Measurements from ENCODE around the gene METAP1.
"Not testable (repeated sequence)": the region's sequence is repeated elsewhere in the genome, so short reads cannot be mapped to it uniquely, and the experiment has no call there.

The METAP1 gene

DNA sequence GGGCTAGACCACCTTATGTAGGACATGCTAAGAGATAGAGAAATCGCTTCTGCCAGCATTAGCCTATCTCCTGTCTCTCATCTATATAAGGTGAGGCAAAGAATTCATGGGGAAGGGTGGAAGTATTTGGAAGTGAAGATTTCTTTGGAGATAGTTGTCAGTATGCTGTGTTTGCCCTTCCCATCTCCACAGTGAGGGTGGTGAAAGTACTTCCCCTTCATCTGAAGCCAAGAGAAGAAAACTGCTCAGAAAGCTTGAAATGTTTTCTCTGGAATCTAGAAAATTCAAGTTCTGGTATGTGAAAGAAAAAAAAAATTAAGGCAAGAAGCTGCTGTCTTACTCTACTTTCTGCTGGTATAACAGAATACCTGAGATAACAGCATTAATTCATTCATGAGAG lies 105.4 kb downstream of the METAP1 start:
- TF ChIP-seq, protein P1, sequence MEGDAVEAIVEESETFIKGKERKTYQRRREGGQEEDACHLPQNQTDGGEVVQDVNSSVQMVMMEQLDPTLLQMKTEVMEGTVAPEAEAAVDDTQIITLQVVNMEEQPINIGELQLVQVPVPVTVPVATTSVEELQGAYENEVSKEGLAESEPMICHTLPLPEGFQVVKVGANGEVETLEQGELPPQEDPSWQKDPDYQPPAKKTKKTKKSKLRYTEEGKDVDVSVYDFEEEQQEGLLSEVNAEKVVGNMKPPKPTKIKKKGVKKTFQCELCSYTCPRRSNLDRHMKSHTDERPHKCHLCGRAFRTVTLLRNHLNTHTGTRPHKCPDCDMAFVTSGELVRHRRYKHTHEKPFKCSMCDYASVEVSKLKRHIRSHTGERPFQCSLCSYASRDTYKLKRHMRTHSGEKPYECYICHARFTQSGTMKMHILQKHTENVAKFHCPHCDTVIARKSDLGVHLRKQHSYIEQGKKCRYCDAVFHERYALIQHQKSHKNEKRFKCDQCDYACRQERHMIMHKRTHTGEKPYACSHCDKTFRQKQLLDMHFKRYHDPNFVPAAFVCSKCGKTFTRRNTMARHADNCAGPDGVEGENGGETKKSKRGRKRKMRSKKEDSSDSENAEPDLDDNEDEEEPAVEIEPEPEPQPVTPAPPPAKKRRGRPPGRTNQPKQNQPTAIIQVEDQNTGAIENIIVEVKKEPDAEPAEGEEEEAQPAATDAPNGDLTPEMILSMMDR (IDR thresholded peaks at IDR 0.05; ENCODE audit: borderline replicate concordance, extremely low read depth, low read length, poor library complexity, severe bottlenecking), result no peak
- TF ChIP-seq EZH2 (IDR thresholded peaks at IDR 0.05; ENCODE audit: borderline replicate concordance, low read depth, low read length, severe bottlenecking), result no peak
- H2AFZ ChIP-seq (ENCODE audit: low read depth, low read length), result no peak overlapping the region
- H3K9me3 ChIP-seq (ENCODE audit: insufficient read depth, low read length, severe bottlenecking), result no peaks in the 10 kb centered on the region
- ATAC-seq (ENCODE audit: insufficient read depth, low read depth), result no peak
- H3K27me3 ChIP-seq (ENCODE audit: insufficient read depth, low read length, poor library complexity), result no peaks in the 10 kb centered on the region
- no peak overlapping the region for H3K27ac ChIP-seq (ENCODE audit: low read length)
- no peak overlapping the region for H3K9ac ChIP-seq (ENCODE audit: low read depth, low read length)
- no peaks in the 10 kb centered on the region for H3K4me1 ChIP-seq (ENCODE audit: insufficient read depth, low read length)
- no peak overlapping the region for H3K4me3 ChIP-seq (ENCODE audit: low read depth in 1 of 2, low read length in 2 of 2)
- no peaks in the 10 kb centered on the region for H3K36me3 ChIP-seq (ENCODE audit: insufficient read depth, low read length)
- H4K20me1 ChIP-seq (ENCODE audit: insufficient read depth, low read length), result no peaks in the 10 kb centered on the region
- no peak for DNase-seq
- H3K79me2 ChIP-seq (ENCODE audit: insufficient read depth, low read length), result no peaks in the 10 kb centered on the region
- H3K4me2 ChIP-seq (ENCODE audit: insufficient read depth, low read length), result no peak overlapping the region

DNA sequence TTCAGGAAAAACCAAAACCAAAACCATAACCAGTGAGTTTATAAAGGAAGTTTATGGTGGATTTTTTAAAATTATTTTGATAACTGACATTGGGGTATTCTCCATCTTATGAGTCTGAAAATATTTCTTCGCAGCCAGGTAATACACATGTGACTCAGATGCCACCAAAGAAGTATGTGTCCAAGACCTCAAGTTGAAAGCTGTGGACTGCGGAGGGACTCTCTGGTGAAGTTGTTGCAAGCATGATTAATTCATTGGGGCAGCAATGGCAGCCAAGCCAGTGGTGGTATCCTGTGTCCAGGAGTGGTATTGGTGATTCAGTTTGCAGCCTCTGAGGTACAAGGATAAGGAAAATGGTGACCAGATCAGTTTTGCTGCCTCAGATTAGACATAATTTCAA lies 107.1 kb downstream of the METAP1 start:
- no peaks in the 10 kb centered on the region for H3K36me3 ChIP-seq (ENCODE audit: insufficient read depth, low read length)
- no peak overlapping the region for H3K27ac ChIP-seq (ENCODE audit: low read length)
- H3K9ac ChIP-seq (ENCODE audit: low read depth, low read length), result no peak overlapping the region
- no peaks in the 10 kb centered on the region for H3K27me3 ChIP-seq (ENCODE audit: insufficient read depth, low read length, poor library complexity)
- no peak for TF ChIP-seq EZH2 (IDR thresholded peaks at IDR 0.05; ENCODE audit: borderline replicate concordance, low read depth, low read length, severe bottlenecking)
- TF ChIP-seq, protein P1 (IDR thresholded peaks at IDR 0.05; ENCODE audit: borderline replicate concordance, extremely low read depth, low read length, poor library complexity, severe bottlenecking), result no peak
- no peaks in the 10 kb centered on the region for H3K9me3 ChIP-seq (ENCODE audit: insufficient read depth, low read length, severe bottlenecking)
- H2AFZ ChIP-seq (ENCODE audit: low read depth, low read length), result no peak overlapping the region
- H3K79me2 ChIP-seq (ENCODE audit: insufficient read depth, low read length), result no peaks in the 10 kb centered on the region
- ATAC-seq (ENCODE audit: insufficient read depth, low read depth), result no peak
- no peaks in the 10 kb centered on the region for H4K20me1 ChIP-seq (ENCODE audit: insufficient read depth, low read length)
- no peak for DNase-seq
- H3K4me1 ChIP-seq (ENCODE audit: insufficient read depth, low read length), result no peaks in the 10 kb centered on the region
- no peak overlapping the region for H3K4me2 ChIP-seq (ENCODE audit: insufficient read depth, low read length)
- no peak overlapping the region for H3K4me3 ChIP-seq (ENCODE audit: low read depth in 1 of 2, low read length in 2 of 2)

DNA sequence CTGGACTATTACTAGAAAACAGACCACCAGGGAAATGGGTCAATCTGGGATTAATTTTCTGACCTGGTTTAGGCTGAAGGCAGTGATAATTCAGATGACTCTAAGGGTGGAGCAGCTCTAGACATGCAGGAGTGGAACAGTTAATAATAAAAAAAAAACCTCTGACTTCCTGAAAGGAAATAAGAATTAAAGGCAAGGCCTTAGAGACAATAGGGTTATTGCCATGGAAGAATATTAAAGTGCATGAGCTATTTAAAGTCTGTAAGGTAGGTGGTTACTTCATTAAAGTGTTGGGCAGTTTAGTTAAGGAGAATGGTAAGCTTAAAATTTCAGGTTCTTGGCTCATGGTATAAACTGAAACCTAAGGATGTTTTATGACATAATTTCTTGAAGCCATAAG lies 107.6 kb downstream of the METAP1 start:
- no peak overlapping the region for H2AFZ ChIP-seq (ENCODE audit: low read depth, low read length)
- H4K20me1 ChIP-seq (ENCODE audit: insufficient read depth, low read length), result no peaks in the 10 kb centered on the region
- H3K4me3 ChIP-seq (ENCODE audit: low read depth in 1 of 2, low read length in 2 of 2), result no peak overlapping the region
- H3K27ac ChIP-seq (ENCODE audit: low read length), result no peak overlapping the region
- H3K4me1 ChIP-seq (ENCODE audit: insufficient read depth, low read length), result no peaks in the 10 kb centered on the region
- H3K79me2 ChIP-seq (ENCODE audit: insufficient read depth, low read length), result no peaks in the 10 kb centered on the region
- no peaks in the 10 kb centered on the region for H3K36me3 ChIP-seq (ENCODE audit: insufficient read depth, low read length)
- DNase-seq (no peak), ATAC-seq (ENCODE audit: insufficient read depth, low read depth) (no peak)
- TF ChIP-seq, protein P1 (IDR thresholded peaks at IDR 0.05; ENCODE audit: borderline replicate concordance, extremely low read depth, low read length, poor library complexity, severe bottlenecking), result no peak
- TF ChIP-seq EZH2 (IDR thresholded peaks at IDR 0.05; ENCODE audit: borderline replicate concordance, low read depth, low read length, severe bottlenecking), result no peak
- H3K27me3 ChIP-seq (ENCODE audit: insufficient read depth, low read length, poor library complexity), result no peaks in the 10 kb centered on the region
- no peak overlapping the region for H3K9ac ChIP-seq (ENCODE audit: low read depth, low read length)
- H3K9me3 ChIP-seq (ENCODE audit: insufficient read depth, low read length, severe bottlenecking), result no peaks in the 10 kb centered on the region
- H3K4me2 ChIP-seq (ENCODE audit: insufficient read depth, low read length), result no peak overlapping the region

DNA sequence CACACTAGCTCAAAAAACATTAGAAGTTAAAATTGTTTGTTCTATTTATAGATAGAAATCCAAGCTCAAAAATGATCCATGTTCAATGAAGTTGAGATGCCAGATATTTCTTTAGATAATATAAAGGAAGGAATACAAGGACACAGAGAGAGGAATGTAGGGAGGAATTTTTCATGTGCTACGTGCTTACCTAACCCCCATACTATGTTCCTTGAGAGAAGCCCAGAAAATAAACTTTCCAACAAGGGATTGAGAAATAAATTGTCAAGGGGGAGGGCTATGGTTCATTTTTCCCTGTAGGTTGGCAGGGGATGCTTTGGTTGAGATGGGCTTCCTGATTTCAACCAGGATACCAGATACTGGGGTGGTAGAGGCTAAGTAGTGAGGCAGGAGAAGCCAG lies 108.6 kb downstream of the METAP1 start:
- Histone ChIP-seq H3K36me3 (ENCODE audit: insufficient read depth, low read length) (no peaks in the 10 kb centered on the region), H3K4me1 (ENCODE audit: insufficient read depth, low read length) (no peaks in the 10 kb centered on the region), H3K9me3 (ENCODE audit: insufficient read depth, low read length, severe bottlenecking) (no peaks in the 10 kb centered on the region), H2AFZ (ENCODE audit: low read depth, low read length) (no peak overlapping the region), H4K20me1 (ENCODE audit: insufficient read depth, low read length) (no peaks in the 10 kb centered on the region), H3K27ac (ENCODE audit: low read length) (no peak overlapping the region), H3K4me2 (ENCODE audit: insufficient read depth, low read length) (no peak overlapping the region), H3K79me2 (ENCODE audit: insufficient read depth, low read length) (no peaks in the 10 kb centered on the region), H3K9ac (ENCODE audit: low read depth, low read length) (no peak overlapping the region), H3K27me3 (ENCODE audit: insufficient read depth, low read length, poor library complexity) (no peaks in the 10 kb centered on the region), H3K4me3 (ENCODE audit: low read depth in 1 of 2, low read length in 2 of 2) (no peak overlapping the region)
- no peak for ATAC-seq (ENCODE audit: insufficient read depth, low read depth)
- TF ChIP-seq EZH2 (IDR thresholded peaks at IDR 0.05; ENCODE audit: borderline replicate concordance, low read depth, low read length, severe bottlenecking), result no peak
- TF ChIP-seq, protein P1 (IDR thresholded peaks at IDR 0.05; ENCODE audit: borderline replicate concordance, extremely low read depth, low read length, poor library complexity, severe bottlenecking), result no peak
- DNase-seq, result no peak

DNA sequence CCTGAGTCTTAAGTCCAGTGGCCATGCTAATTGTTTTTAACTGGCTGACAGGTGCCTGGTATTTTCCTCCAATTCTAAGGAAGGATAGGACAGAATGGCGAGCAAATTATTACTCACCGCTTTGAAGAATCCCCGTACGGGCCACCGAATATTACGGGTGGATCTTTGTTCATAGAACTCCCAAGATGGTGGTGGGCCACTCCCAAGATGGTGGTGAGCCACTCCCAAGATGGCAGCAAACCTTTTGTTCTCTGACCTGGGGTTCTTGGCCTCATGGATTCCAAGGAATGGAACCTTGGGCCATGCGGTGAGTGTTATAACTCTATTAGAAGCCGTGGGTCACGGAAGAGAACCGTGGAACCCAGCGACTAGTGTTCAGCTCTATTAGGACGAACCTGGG lies 113.8 kb downstream of the METAP1 start:
- not testable (repeated sequence) for H3K4me2 ChIP-seq (ENCODE audit: insufficient read depth, low read length); H4K20me1 ChIP-seq (ENCODE audit: insufficient read depth, low read length); H3K9me3 ChIP-seq (ENCODE audit: insufficient read depth, low read length, severe bottlenecking); H3K4me1 ChIP-seq (ENCODE audit: insufficient read depth, low read length); H3K36me3 ChIP-seq (ENCODE audit: insufficient read depth, low read length); H2AFZ ChIP-seq (ENCODE audit: low read depth, low read length); DNase-seq; ATAC-seq (ENCODE audit: insufficient read depth, low read depth); H3K4me3 ChIP-seq (ENCODE audit: low read depth in 1 of 2, low read length in 2 of 2); H3K27me3 ChIP-seq (ENCODE audit: insufficient read depth, low read length, poor library complexity); H3K79me2 ChIP-seq (ENCODE audit: insufficient read depth, low read length); H3K9ac ChIP-seq (ENCODE audit: low read depth, low read length); H3K27ac ChIP-seq (ENCODE audit: low read length)
